Keratinocyte (primary cell): ENCODE data around the gene FAM135A. TPM values are rescaled to one million over a fixed set of nuclear protein-coding genes. Genes with fewer than 3 reads are reported as not detected.
"Not testable (repeated sequence)": the region's sequence is repeated elsewhere in the genome, so short reads cannot be mapped to it uniquely, and the experiment has no call there.

ENCODE experiments used
- DNase-seq: peaks from one replicate; pipeline ENCODE4 v3.0.0-alpha.2; 2011; ENCODE audit warnings: low read depth, missing footprints, low spot score
- FAIRE-seq: peaks from 2 replicates; lab custom pipeline; 2011; peaks lifted over from hg19 to GRCh38; lab: Jason Lieb, UNC
- H2AFZ ChIP-seq: 2 replicates; pipeline ENCODE4 v1.6.0; 2012; ENCODE audit warnings: low read length, control low read depth, inconsistent platforms; ENCODE audit not compliant: control insufficient read depth
- H3K27ac ChIP-seq: 2 replicates; pipeline ENCODE4 v1.5.1; 2011; ENCODE audit warnings: low read length; ENCODE audit not compliant: control insufficient read depth, insufficient read depth
- H3K27me3 ChIP-seq: 3 replicates; pipeline ENCODE4 v1.6.0; 2011; ENCODE audit warnings: low read length; ENCODE audit not compliant: control insufficient read depth, insufficient read depth; ENCODE audit errors: extremely low read depth
- H3K36me3 ChIP-seq, 2 experiments: 2 replicates in 1 of 2; 3 replicates in 1 of 2; pipeline ENCODE4 v1.5.1; 2011; ENCODE audit warnings: low read length in 2 of 2, mild to moderate bottlenecking in 1 of 2; ENCODE audit not compliant: control insufficient read depth in 2 of 2, insufficient read depth in 2 of 2; ENCODE audit errors: extremely low read depth in 1 of 2
- H3K4me1 ChIP-seq: 3 replicates; pipeline ENCODE4 v1.5.1; 2011; ENCODE audit warnings: low read length; ENCODE audit not compliant: control insufficient read depth, insufficient read depth; ENCODE audit errors: extremely low read depth
- H3K4me2 ChIP-seq: 3 replicates; pipeline ENCODE4 v1.6.0; 2011; ENCODE audit warnings: low read depth, low read length; ENCODE audit not compliant: control insufficient read depth, insufficient read depth; ENCODE audit errors: extremely low read depth
- H3K4me3 ChIP-seq, 3 experiments: fragments of 200-600 bp in 1 of 3; sonication (generic) in 1 of 3; 2 replicates in 2 of 3; 3 replicates in 1 of 3; pipeline ENCODE4 v1.5.1; 2011 to 2016; ENCODE audit warnings: low read length in 3 of 3, mild to moderate bottlenecking in 3 of 3, control low read depth in 2 of 3, inconsistent platforms in 1 of 3, low read depth in 1 of 3, mixed read lengths in 1 of 3, mixed run types in 1 of 3, moderate library complexity in 1 of 3; ENCODE audit not compliant: control insufficient read depth in 2 of 3, insufficient read depth in 2 of 3; ENCODE audit errors: extremely low read depth in 1 of 3
- H3K79me2 ChIP-seq: 2 replicates; pipeline ENCODE4 v1.6.0; 2012; ENCODE audit warnings: low read length; ENCODE audit not compliant: control insufficient read depth, insufficient read depth
- H3K9ac ChIP-seq: 3 replicates; pipeline ENCODE4 v1.6.0; 2011; ENCODE audit warnings: low read length; ENCODE audit not compliant: control insufficient read depth, insufficient read depth; ENCODE audit errors: extremely low read depth
- H3K9me1 ChIP-seq: 3 replicates; pipeline ENCODE4 v1.6.0; 2011; ENCODE audit warnings: low read length; ENCODE audit not compliant: control insufficient read depth, insufficient read depth; ENCODE audit errors: extremely low read depth
- H3K9me3 ChIP-seq: 2 replicates; pipeline ENCODE4 v1.5.1; 2012; ENCODE audit warnings: low read depth, low read length; ENCODE audit not compliant: control insufficient read depth
- H4K20me1 ChIP-seq: 3 replicates; pipeline ENCODE4 v1.6.0; 2011; ENCODE audit warnings: low read length; ENCODE audit not compliant: control insufficient read depth, insufficient read depth; ENCODE audit errors: extremely low read depth
- CTCF ChIP-seq, 3 experiments: IDR thresholded peaks in 1 of 3; conservative IDR thresholded peaks in 1 of 3; optimal IDR thresholded peaks in 1 of 3; 2 replicates in 2 of 3; 3 replicates in 1 of 3; pipeline versions ENCODE3 to v1.5.1; 2011; ENCODE audit warnings: low read length in 3 of 3, mild to moderate bottlenecking in 3 of 3, moderate library complexity in 2 of 3, control low read depth in 1 of 3, inconsistent platforms in 1 of 3; ENCODE audit not compliant: insufficient read depth in 2 of 3; ENCODE audit errors: extremely low read depth in 1 of 3
- EZH2 ChIP-seq: IDR thresholded peaks from one replicate; pipeline ENCODE4 v1.6.1; 2012; ENCODE audit warnings: inconsistent platforms, mild to moderate bottlenecking, low read length, moderate library complexity
- dilution Hi-C: fragments of 300-500 bp; cut with MboI; formaldehyde crosslinking; loops from one replicate; pipeline ENCODE4 v1.7.0; 2020; ENCODE audit warnings: low sequenced_read_pairs; ENCODE audit not compliant: extremely low pct_ligation_motif_present
- polyA plus RNA-seq, 5 experiments: library from polyadenylated mRNA; depleted of rRNA in 3 of 5; stranded (reverse) in 3 of 5; stranded (forward) in 1 of 5; unstranded in 1 of 5; fragments of >200 nt; gene quantifications; 1 replicate in 1 of 5; 2 replicates in 3 of 5; 3 replicates in 1 of 5; pipeline versions ENCODE4 v1.2.1 to v1.2.3, GENCODE V29; 2011 to 2012; ENCODE audit warnings: missing spikeins in 2 of 5, low read depth in 1 of 5, low replicate concordance in 1 of 5

Gene FAM135A
- polyA plus RNA-seq, 1 donor (not counting 4 experiments of a cell fraction or from before 2014, with no cell fraction given) = 21.3 TPM

- H2AFZ ChIP-seq = no peak overlapping the region
- TF ChIP-seq CTCF (optimal IDR thresholded peaks at IDR 0.05 in 1 of 3, IDR thresholded peaks at IDR 0.05 in 1 of 3, conservative IDR thresholded peaks at IDR 0.05 in 1 of 3; ENCODE audit: extremely low read depth in 1 of 3, insufficient read depth in 2 of 3, low read length in 3 of 3) (no peak), EZH2 (no peak)
- no peak overlapping the region for H3K4me3 ChIP-seq
- peaks cover 0 to 2% of the 10 kb centered on the region in 2 experiments for H3K36me3 ChIP-seq
- H3K9me3 ChIP-seq = no peaks in the 10 kb centered on the region
- FAIRE-seq = no peak
- no peak overlapping the region for H3K4me2 ChIP-seq
- H3K9me1 ChIP-seq = no peaks in the 10 kb centered on the region
- H3K9ac ChIP-seq = no peak overlapping the region
- no peaks in the 10 kb centered on the region for H3K79me2 ChIP-seq
- H3K27me3 ChIP-seq = no peaks in the 10 kb centered on the region
- H3K4me1 ChIP-seq = no peaks in the 10 kb centered on the region
- DNase-seq = no peak
- dilution Hi-C loops = no loop called here
- no peak overlapping the region for H3K27ac ChIP-seq
- no peaks in the 10 kb centered on the region for H4K20me1 ChIP-seq
These were observed 56.7 kb downstream of the FAM135A start for GRCh38 chr6:70470016-70470415.

- H2AFZ ChIP-seq, H3K27me3 ChIP-seq, H3K27ac ChIP-seq, H3K4me1 ChIP-seq, H3K9me3 ChIP-seq, H3K4me3 ChIP-seq, DNase-seq, H3K36me3 ChIP-seq, FAIRE-seq, H3K9ac ChIP-seq, dilution Hi-C loops, H3K4me2 ChIP-seq, H3K79me2 ChIP-seq, H3K9me1 ChIP-seq, H4K20me1 ChIP-seq: not testable (repeated sequence)
These were observed 57.2 kb downstream of the FAM135A start for GRCh38 chr6:70470510-70470909.

- no peaks in the 10 kb centered on the region for H3K9me1 ChIP-seq
- no peaks in the 10 kb centered on the region for H4K20me1 ChIP-seq
- dilution Hi-C loops = no loop called here
- DNase-seq (no peak), FAIRE-seq (no peak)
- no peaks in the 10 kb centered on the region for H3K9me3 ChIP-seq
- no peaks in the 10 kb centered on the region for H3K27me3 ChIP-seq
- H3K4me3 ChIP-seq = no peak overlapping the region
- no peaks in the 10 kb centered on the region for H3K79me2 ChIP-seq
- TF ChIP-seq EZH2 (no peak), CTCF (optimal IDR thresholded peaks at IDR 0.05 in 1 of 3, IDR thresholded peaks at IDR 0.05 in 1 of 3, conservative IDR thresholded peaks at IDR 0.05 in 1 of 3; ENCODE audit: extremely low read depth in 1 of 3, insufficient read depth in 2 of 3, low read length in 3 of 3) (no peak)
- H3K9ac ChIP-seq = no peak overlapping the region
- no peak overlapping the region for H3K27ac ChIP-seq
- H3K4me2 ChIP-seq = no peak overlapping the region
- H2AFZ ChIP-seq = no peak overlapping the region
- no peaks in the 10 kb centered on the region for H3K4me1 ChIP-seq
- H3K36me3 ChIP-seq = peaks cover 0 to 9% of the 10 kb centered on the region in 2 experiments
These were observed 61.4 kb downstream of the FAM135A start for GRCh38 chr6:70474751-70475150.
